Neural cell (in vitro differentiated cells): ENCODE data around the gene FCMR. TPM values are rescaled to one million over a fixed set of nuclear protein-coding genes. Genes with fewer than 3 reads are reported as not detected.

Experiments used
- H2AFZ ChIP-seq: fragments of 200-600, 300-800 bp; sonication (generic), shearing (Covaris generic); 2 replicates; pipeline ENCODE4 v1.6.0; 2014; ENCODE audit warnings: low read depth, mild to moderate bottlenecking, antibody characterized with exemption, low read length, moderate library complexity
- H3F3A ChIP-seq: fragments of 200-600 bp; shearing (Covaris generic); 2 replicates; pipeline ENCODE4 v1.6.1; 2016; ENCODE audit warnings: mild to moderate bottlenecking, moderate library complexity, mixed read lengths, antibody characterized with exemption, low read length; ENCODE audit not compliant: insufficient read depth, poor library complexity, severe bottlenecking
- H3K27ac ChIP-seq: fragments of 200-600, 300-800 bp; sonication (generic), shearing (Covaris generic); 2 replicates; pipeline ENCODE4 v1.5.1; 2014; ENCODE audit warnings: mild to moderate bottlenecking, low read length, moderate library complexity
- H3K27me3 ChIP-seq: fragments of 300-800, 200-600 bp; sonication (generic), shearing (Covaris generic); 2 replicates; pipeline ENCODE4 v1.6.0; 2014; ENCODE audit warnings: mild to moderate bottlenecking, low read depth, low read length, moderate library complexity; ENCODE audit not compliant: insufficient read depth
- H3K36me3 ChIP-seq: fragments of 300-800, 200-600 bp; sonication (generic), shearing (Covaris generic); 2 replicates; pipeline ENCODE4 v1.5.1; 2014; ENCODE audit warnings: mild to moderate bottlenecking, antibody characterized with exemption, low read length, moderate library complexity; ENCODE audit not compliant: insufficient read depth
- H3K4me2 ChIP-seq: fragments of 300-800, 200-600 bp; sonication (generic), shearing (Covaris generic); 2 replicates; pipeline ENCODE4 v1.6.0; 2014; ENCODE audit warnings: mild to moderate bottlenecking, low read length
- H3K4me3 ChIP-seq: fragments of 300-800, 200-600 bp; sonication (generic), shearing (Covaris generic); 2 replicates; pipeline ENCODE4 v1.5.1; 2014; ENCODE audit warnings: mild to moderate bottlenecking, low read length, moderate library complexity
- H3K79me2 ChIP-seq: fragments of 200-600 bp; shearing (Covaris generic); replicated peaks from 2 replicates; pipeline ENCODE4 v1.6.0; 2014; ENCODE audit warnings: mild to moderate bottlenecking, low read length, moderate library complexity; ENCODE audit not compliant: insufficient read depth
- H3K9ac ChIP-seq: fragments of 300-800, 200-600 bp; sonication (generic), shearing (Covaris generic); 2 replicates; pipeline ENCODE4 v1.6.1; 2016; ENCODE audit warnings: mild to moderate bottlenecking, low read length, mixed read lengths
- H3K9me2 ChIP-seq: fragments of 200-600 bp; shearing (Covaris generic); 2 replicates; pipeline ENCODE4 v1.6.1; 2016; ENCODE audit warnings: mild to moderate bottlenecking, low read length, mixed read lengths; ENCODE audit not compliant: insufficient read depth
- H3K9me3 ChIP-seq: fragments of 200-600, 300-800 bp; sonication (generic), shearing (Covaris generic); 2 replicates; pipeline ENCODE4 v1.6.1; 2016; ENCODE audit warnings: mild to moderate bottlenecking, mixed run types, low read length, moderate library complexity, mixed read lengths
- H4K20me1 ChIP-seq: fragments of 200-600 bp; shearing (Covaris generic); 2 replicates; pipeline ENCODE4 v1.6.1; 2016; ENCODE audit warnings: mild to moderate bottlenecking, mixed run types; ENCODE audit not compliant: insufficient read depth
- EP300 ChIP-seq: fragments of 450-650 bp; conservative IDR thresholded peaks from 2 replicates; pipeline ENCODE4 v1.6.1; 2014; ENCODE audit warnings: antibody characterized with exemption, mild to moderate bottlenecking, moderate library complexity; ENCODE audit not compliant: poor library complexity, severe bottlenecking
- EZH2 ChIP-seq: fragments of 200-600, 300-800 bp; shearing (Covaris generic), sonication (generic); IDR thresholded peaks from 2 replicates; pipeline ENCODE4 v1.6.1; 2014; ENCODE audit warnings: antibody characterized with exemption, low read length, borderline replicate concordance, mild to moderate bottlenecking; ENCODE audit not compliant: insufficient read depth, poor library complexity, severe bottlenecking
- MXI1 ChIP-seq: fragments of 450-650 bp; conservative IDR thresholded peaks from 2 replicates; pipeline ENCODE4 v1.6.1; 2014; ENCODE audit warnings: antibody characterized with exemption, mild to moderate bottlenecking; ENCODE audit not compliant: poor library complexity, severe bottlenecking
- POLR2AphosphoS5 ChIP-seq: IDR thresholded peaks from 2 replicates; pipeline ENCODE4 v1.6.1; 2012
- RAD21 ChIP-seq: fragments of 450-650 bp; conservative IDR thresholded peaks from 2 replicates; pipeline ENCODE4 v1.6.1; 2014; ENCODE audit warnings: antibody characterized with exemption, mild to moderate bottlenecking, moderate library complexity
- SMC3 ChIP-seq: fragments of 450-650 bp; conservative IDR thresholded peaks from 2 replicates; pipeline ENCODE4 v1.6.1; 2014; ENCODE audit warnings: antibody characterized with exemption, mild to moderate bottlenecking, moderate library complexity; ENCODE audit not compliant: poor library complexity
- TAF1 ChIP-seq: IDR thresholded peaks from 2 replicates; pipeline ENCODE4 v1.6.1; 2012; ENCODE audit warnings: low read depth
- polyA plus RNA-seq: library from polyadenylated mRNA; depleted of rRNA; stranded (reverse); fragments of >200 nt; gene quantifications from 2 replicates; pipeline ENCODE4 v1.2.3, GENCODE V29; 2014
- TF ChIP-seq, protein P1 (sequence below): IDR thresholded peaks from 2 replicates; pipeline ENCODE4 v1.6.1; 2012; ENCODE audit warnings: borderline replicate concordance
- TF ChIP-seq, protein P2 (sequence below): fragments of 450-650 bp; IDR thresholded peaks from 2 replicates; pipeline ENCODE4 v1.5.1; 2014; ENCODE audit warnings: antibody characterized with exemption, mild to moderate bottlenecking, moderate library complexity; ENCODE audit not compliant: poor library complexity, severe bottlenecking

The FCMR gene
- polyA plus RNA-seq, 1 donor from 2014 or later = not detected

DNA sequence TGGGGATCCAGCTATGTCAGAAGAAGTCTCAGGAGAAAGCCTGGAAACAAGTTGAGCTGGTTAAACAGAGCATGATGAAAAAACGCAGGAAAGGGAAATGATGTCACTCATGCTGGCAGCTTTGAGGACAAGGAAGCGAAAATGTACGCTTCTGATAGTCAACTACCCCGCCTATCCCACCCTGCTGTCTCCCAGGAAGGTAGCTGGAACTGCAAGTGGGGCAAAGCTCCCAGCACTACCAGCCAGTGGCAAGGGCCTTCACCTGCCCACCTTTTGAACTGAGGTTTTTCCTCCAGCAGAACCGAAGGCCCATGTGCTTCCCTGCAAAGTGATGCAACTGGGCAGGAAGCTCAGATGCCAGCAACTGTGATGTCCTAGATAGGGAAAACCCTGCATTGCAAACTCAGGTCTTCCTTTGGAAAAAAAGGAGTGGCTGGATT, 62.6 kb downstream of the FCMR start:
- H3K9me2 ChIP-seq = no peaks in the 10 kb centered on the region
- no peak overlapping the region for H2AFZ ChIP-seq
- H3K4me3 ChIP-seq = no peak overlapping the region
- no peaks in the 10 kb centered on the region for H3K27me3 ChIP-seq
- no peak overlapping the region for H3K27ac ChIP-seq
- H3K9ac ChIP-seq = no peak overlapping the region
- no peaks in the 10 kb centered on the region for H3K9me3 ChIP-seq
- no peaks in the 10 kb centered on the region for H3F3A ChIP-seq
- H4K20me1 ChIP-seq = no peaks in the 10 kb centered on the region
- H3K4me2 ChIP-seq = no peak overlapping the region
- no peak for TF ChIP-seq SMC3
- no peak for TF ChIP-seq EP300
- TF ChIP-seq EZH2 = no peak
- TF ChIP-seq MXI1 = no peak
- no peak for TF ChIP-seq POLR2AphosphoS5
- no peak for TF ChIP-seq RAD21
- TF ChIP-seq, protein P1, sequence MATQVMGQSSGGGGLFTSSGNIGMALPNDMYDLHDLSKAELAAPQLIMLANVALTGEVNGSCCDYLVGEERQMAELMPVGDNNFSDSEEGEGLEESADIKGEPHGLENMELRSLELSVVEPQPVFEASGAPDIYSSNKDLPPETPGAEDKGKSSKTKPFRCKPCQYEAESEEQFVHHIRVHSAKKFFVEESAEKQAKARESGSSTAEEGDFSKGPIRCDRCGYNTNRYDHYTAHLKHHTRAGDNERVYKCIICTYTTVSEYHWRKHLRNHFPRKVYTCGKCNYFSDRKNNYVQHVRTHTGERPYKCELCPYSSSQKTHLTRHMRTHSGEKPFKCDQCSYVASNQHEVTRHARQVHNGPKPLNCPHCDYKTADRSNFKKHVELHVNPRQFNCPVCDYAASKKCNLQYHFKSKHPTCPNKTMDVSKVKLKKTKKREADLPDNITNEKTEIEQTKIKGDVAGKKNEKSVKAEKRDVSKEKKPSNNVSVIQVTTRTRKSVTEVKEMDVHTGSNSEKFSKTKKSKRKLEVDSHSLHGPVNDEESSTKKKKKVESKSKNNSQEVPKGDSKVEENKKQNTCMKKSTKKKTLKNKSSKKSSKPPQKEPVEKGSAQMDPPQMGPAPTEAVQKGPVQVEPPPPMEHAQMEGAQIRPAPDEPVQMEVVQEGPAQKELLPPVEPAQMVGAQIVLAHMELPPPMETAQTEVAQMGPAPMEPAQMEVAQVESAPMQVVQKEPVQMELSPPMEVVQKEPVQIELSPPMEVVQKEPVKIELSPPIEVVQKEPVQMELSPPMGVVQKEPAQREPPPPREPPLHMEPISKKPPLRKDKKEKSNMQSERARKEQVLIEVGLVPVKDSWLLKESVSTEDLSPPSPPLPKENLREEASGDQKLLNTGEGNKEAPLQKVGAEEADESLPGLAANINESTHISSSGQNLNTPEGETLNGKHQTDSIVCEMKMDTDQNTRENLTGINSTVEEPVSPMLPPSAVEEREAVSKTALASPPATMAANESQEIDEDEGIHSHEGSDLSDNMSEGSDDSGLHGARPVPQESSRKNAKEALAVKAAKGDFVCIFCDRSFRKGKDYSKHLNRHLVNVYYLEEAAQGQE = no peak
- TF ChIP-seq TAF1 = no peak
- TF ChIP-seq, protein P2, sequence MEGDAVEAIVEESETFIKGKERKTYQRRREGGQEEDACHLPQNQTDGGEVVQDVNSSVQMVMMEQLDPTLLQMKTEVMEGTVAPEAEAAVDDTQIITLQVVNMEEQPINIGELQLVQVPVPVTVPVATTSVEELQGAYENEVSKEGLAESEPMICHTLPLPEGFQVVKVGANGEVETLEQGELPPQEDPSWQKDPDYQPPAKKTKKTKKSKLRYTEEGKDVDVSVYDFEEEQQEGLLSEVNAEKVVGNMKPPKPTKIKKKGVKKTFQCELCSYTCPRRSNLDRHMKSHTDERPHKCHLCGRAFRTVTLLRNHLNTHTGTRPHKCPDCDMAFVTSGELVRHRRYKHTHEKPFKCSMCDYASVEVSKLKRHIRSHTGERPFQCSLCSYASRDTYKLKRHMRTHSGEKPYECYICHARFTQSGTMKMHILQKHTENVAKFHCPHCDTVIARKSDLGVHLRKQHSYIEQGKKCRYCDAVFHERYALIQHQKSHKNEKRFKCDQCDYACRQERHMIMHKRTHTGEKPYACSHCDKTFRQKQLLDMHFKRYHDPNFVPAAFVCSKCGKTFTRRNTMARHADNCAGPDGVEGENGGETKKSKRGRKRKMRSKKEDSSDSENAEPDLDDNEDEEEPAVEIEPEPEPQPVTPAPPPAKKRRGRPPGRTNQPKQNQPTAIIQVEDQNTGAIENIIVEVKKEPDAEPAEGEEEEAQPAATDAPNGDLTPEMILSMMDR = no peak
- no peaks in the 10 kb centered on the region for H3K79me2 ChIP-seq
- no peaks in the 10 kb centered on the region for H3K36me3 ChIP-seq

DNA sequence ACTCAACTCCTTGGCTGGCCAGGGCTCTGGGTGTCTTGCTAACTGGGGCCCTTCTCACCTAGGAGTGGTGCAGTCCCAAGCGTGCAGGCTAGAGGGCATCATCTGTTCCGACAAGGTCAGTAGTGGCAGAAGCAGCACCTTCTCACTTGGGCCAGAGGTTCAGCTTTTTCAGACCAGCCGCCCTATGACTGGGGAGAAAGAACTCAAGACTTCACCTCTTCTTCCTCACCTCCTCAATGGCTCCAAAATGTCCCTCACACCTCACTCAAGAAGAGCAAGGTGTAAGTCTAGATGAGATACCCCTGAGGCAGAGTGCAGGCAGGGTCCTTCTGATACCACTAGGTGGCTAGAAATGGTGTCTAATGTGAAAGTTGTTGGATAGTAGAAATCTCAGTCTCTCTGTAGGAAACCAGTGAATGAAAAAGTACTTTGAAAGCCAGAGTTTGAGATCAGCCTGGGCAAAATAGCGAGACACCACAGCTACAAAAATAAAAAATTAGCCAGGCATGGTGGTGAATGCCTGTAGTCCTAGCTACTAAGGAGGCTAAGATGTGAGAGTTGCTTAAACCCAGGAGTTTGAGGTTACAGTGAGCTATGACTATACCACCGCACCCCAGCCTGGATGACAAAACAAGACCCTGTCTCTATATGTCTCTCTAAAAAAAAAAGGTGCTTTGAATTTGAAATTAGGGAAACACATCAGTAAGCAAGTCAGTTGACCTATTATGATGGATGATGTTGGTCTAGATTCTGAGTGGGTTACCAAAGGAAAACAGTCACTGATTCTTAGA, 64.9 kb downstream of the FCMR start:
- Histone ChIP-seq H3K36me3 (no peaks in the 10 kb centered on the region), H3K9ac (no peak overlapping the region), H3K9me3 (no peaks in the 10 kb centered on the region), H3K4me3 (no peak overlapping the region), H3K79me2 (no peaks in the 10 kb centered on the region), H3K4me2 (no peak overlapping the region), H2AFZ (no peak overlapping the region), H3K27me3 (no peaks in the 10 kb centered on the region), H3K9me2 (no peaks in the 10 kb centered on the region), H4K20me1 (no peaks in the 10 kb centered on the region), H3K27ac (no peak overlapping the region), H3F3A (no peaks in the 10 kb centered on the region)
- TF ChIP-seq RAD21 = no peak
- TF ChIP-seq EZH2 = no peak
- TF ChIP-seq, protein P1 = no peak
- TF ChIP-seq TAF1 = no peak
- TF ChIP-seq POLR2AphosphoS5 = no peak
- TF ChIP-seq EP300 = no peak
- no peak for TF ChIP-seq MXI1
- TF ChIP-seq, protein P2 = no peak
- TF ChIP-seq SMC3 = no peak
